Hematopoietic multipotent progenitor cell treated with erythropoietin and hydrocortisone succinate and interleukin-3 and kit ligand, for 8 days (in vitro differentiated cells): ENCODE data around the gene PLEKHG1.

ENCODE experiments used
- DNase-seq: peaks from one replicate; pipeline ENCODE4 v3.0.0-alpha.2; 2015

PLEKHG1 gene

GRCh38 chr6:150590446-150590845, 9.2 kb upstream of the PLEKHG1 start:
- DNase-seq: no peak

GRCh38 chr6:150592377-150592995, 7.2 kb upstream of the PLEKHG1 start:
- no peak for DNase-seq

- no peak for DNase-seq
These were observed 6.6 kb upstream of the PLEKHG1 start for GRCh38 chr6:150593119-150593518.

DNA sequence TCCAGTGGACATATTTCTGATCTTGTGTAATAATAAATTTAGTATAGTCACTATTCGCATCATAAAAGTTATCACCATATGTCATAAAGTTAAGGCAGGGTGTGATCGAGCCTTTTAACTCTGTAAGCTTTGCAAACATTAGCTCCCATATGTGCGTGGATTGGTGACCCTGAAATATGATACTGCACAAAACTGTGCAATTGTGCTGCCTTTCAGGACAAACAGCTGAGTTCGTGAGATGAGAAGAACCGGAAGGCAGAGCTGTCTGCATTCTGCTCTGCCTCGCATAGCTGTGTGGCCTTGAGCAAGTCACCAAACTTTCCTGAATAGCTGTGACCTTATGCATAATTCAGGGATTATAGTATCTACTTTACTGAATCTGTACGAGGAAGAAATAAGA, 3.2 kb upstream of the PLEKHG1 start:
- DNase-seq: no peak

- no peak for DNase-seq
These were observed 1.3 kb upstream of the PLEKHG1 start for GRCh38 chr6:150598401-150598800.

DNA sequence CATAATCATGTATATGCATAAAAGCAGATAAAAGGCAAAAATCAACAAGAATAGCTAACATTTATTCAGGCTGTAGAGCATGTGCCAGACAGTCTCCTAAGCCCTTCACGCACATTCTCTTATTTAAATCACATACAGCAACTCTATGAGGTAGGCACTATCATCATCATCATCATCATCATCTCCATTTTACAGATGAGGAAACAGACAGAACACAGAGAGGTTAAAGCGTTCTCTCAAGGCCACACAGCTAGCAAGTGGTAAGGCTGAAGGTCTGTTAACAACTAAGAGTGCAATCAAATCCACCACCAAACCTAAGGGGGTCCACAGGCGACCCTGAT, 857 bp upstream of the PLEKHG1 start:
- DNase-seq: no peak

GRCh38 chr6:150600010-150600300, 270 bp downstream of the PLEKHG1 start:
- DNase-seq: no peak

GRCh38 chr6:150600301-150601017, 774 bp downstream of the PLEKHG1 start:
- peak; percentile 72 for DNase-seq

DNA sequence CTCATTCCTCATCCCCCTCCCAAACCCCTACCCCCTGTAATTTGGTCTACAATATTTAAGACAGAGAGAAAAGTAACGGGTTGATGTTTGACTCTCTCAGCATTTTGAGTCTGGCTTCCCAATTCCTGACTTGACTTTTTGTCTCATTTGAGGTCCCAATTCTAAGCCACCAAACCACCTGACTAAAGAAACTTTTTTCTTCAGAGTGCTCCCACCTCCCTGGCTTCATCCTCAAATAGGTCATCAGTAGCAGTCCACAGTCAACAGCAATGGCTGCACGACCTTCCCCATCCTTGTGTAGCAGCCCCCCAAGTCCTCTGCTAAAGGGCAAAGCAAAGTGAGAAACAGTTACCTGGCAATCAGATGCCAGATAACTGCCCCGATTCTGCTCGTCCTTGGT, 1.8 kb downstream of the PLEKHG1 start:
- no peak for DNase-seq

DNA sequence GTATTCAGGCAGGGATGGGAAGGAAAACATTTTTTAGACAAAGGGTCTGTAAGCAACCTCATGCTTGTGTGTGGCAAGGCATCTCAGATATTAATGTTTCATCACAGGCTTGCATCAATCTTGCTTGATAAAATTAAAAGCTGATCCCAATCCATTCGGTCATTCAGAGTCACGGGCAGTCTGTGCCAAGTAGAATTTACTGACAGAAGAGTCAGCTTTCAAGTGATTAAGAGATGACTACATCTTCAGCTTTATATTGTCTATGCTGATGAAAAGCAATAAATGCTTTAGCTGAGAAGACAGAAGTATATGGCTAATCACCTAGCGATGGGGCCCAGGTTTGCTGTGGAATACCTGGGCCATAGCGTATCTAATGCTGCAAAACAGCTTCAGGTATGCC, 3.5 kb downstream of the PLEKHG1 start:
- DNase-seq: no peak

DNA sequence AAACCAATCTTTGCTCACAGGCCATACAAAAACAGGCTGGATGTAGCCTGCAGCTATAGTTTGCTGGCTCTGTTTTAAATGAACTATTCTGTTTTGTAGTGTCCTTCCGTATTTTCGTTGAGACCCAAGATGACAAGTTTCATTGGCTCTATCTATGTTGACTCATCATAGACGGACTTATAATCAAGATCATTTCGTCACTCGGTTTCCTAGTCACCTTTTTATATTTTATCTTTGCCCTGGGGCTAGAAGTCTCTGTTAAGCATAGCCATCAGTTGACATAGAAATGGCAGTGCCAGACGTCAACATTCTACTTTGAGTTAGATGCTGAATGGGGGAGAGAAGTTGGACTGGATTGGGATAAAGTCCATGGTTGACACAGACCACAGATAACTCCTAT, 4.8 kb downstream of the PLEKHG1 start:
- DNase-seq: no peak

GRCh38 chr6:150605333-150605732, 5.6 kb downstream of the PLEKHG1 start:
- DNase-seq: no peak

DNA sequence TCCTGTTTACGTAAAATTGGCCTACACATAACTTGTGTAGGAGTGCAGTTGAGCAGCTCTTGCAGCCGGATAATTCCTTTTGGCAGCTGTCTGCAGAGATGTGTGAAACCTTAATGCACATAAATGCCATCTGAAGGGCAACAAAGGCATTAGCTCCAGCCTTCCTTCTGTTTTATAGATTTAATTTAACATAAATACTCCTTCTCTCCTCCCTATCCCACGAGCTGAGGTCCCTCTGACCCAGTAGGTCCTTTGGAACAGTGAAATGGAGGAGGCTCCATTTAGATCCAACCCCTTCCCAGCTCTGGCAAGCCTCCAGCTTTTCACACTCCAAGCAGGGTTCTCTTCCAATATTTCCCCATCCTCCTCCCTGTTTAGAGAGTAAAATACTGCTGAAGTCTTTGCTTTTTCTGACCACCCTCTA, 6.5 kb downstream of the PLEKHG1 start:
- DNase-seq: no peak

DNA sequence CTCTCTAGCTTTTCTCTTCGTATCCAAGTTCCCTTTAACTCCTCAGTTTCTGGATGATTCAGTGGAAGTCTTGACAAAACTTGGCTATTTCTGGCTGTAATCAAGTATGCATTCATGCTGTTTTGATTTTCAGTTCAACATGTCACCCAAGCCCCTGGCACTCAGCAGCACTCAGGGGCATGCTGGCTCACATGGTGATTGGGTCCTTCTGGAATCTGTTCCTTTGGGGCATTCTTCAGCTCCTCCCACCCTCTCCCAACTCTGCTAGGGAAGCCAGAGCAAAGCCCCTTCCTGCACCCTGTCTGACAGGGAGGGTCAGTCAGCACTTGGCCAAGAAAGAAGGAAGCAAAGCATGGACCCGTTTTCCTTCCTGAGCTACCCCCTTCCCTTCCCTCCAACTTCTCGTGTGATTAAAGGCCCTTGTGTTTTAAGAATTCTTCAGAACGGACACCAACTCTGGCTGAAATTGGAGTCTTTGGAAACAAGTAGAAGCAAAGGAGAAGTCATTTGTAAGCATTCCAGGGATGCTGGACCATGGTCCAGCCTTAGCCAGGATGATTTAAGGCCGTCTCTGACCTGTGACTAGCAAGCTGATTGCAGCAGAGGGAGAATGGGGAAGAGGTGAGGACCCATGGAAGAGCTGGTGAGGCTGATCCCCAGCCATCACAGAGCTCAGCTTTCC, 7.1 kb downstream of the PLEKHG1 start:
- no peak for DNase-seq

DNA sequence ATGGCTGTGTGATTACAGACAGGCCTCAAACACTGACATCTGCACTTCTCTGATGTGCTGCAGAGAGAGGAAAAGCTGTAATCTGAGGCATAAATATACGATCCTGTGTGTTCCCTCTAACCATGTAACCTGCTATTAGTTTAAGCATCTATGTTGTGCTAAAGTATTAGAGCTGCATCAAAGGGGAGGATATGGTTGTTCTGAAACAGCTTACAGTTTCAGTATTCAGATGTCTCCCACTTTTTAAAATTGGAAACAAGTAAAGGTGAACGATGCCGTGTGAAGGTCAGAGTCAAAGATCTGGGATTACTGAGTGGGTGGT, 7.6 kb downstream of the PLEKHG1 start:
- no peak for DNase-seq

GRCh38 chr6:150610584-150610983, 10.9 kb downstream of the PLEKHG1 start:
- DNase-seq: no peak

GRCh38 chr6:150613269-150613668, 13.6 kb downstream of the PLEKHG1 start:
- no peak for DNase-seq

DNA sequence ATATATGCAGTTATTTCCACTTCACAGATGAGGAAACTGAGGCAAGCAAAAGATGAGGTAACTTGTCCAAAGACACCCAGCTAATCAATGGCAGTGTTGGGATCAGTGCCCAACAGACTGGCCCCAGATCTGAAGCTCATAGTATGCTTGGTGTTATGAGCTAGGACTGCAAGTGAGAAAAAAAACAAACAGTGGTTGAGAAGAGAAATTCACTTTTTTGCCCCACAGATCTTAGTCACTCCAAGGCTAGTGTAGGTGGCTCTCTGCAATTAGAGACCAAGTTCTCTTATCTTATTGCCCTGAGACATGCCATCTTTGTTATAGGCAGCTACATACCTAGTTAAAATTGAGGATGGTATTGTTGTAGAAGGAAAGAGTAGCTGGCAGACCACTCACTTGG, 16.3 kb downstream of the PLEKHG1 start:
- no peak for DNase-seq

- DNase-seq: no peak
These were observed 16.9 kb downstream of the PLEKHG1 start for GRCh38 chr6:150616586-150616985.

- DNase-seq: no peak
These were observed 17.4 kb downstream of the PLEKHG1 start for GRCh38 chr6:150617062-150617461.

DNA sequence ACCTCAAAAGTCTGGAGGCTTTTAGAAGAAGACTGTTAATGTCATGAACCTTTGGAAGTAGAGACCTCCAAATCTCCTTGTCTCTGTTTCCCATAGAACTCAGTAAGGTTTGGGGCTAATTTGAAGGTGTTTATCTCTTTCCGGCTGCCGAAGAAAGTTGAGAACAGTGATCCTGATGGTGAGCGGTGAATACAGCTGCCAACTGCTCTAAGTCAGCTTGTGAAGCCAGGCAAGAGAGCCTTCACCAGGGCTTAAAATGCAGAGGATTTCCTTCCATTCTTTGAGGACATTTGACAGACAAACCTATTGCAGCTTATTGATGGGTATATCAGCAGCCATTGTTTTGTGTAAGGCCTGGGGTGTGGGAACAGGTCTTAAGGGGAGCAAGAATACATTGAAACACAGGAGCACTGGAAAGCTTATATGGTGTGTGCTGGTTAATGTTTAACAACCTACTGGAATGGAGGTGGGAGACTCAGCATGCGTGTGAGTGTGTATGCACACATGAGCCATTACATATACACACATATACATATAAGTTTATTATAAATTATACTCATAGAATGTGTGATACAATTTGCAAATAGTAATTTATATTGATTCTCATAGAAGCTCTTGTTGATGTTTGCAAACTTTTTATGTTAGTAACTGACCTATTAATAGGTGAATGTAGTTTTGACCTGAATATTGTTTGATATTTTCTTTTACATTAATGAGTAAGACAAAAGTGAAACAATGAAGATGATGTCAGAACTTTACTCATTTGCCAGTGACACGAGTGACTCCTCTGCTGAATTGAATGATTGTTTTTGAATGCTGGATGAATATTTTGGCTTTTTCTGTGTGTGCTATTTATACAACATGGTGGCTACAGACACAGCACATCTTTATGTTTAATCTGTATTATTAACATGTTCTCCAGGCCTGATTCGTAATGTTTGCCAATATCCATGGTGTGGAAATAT, 18.1 kb downstream of the PLEKHG1 start:
- no peak for DNase-seq

DNA sequence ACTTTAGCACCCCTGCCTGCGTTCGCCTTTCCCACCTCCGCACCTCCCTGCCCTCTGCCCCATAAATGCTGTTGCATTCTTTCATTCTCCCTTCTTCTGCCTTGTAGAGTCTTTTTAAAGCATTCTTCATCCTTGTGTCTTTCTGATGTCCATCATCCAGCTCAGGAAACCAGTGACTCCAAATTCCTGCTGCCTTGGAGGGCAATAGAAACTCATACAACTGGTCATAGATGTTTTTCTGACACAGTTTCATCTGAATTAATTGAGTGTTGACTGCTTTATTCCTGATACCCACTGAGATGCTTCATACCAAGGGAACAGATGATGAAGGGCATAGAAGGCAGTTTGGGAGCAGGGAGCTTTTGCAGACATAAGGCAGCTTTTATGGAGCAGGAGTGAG, 19.6 kb downstream of the PLEKHG1 start:
- no peak for DNase-seq

GRCh38 chr6:150620244-150620643, 20.6 kb downstream of the PLEKHG1 start:
- DNase-seq: no peak

DNA sequence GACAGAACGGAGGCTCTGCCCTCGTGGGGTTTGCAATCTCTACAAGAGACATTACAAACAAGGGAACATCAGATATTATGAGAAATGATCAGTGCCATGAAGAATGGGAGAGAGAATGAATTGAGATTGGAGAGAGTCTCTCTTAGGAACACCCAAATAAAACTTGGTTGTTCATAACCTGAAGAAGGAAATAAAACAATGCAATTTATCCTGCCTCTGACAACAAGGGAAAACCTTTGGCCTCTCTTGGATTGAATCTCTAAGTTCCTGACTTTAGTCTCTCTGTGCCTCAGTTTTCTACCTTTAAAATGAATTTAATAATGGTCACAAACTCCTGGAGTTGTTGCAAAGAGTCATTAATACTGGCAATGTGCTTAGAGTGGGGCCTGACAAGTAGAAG, 21.1 kb downstream of the PLEKHG1 start:
- DNase-seq: no peak
